ENCODE results near the gene SERINC2. TPM values are rescaled to one million over a fixed set of nuclear protein-coding genes. Genes with fewer than 3 reads are reported as not detected.

Gene SERINC2
- total RNA-seq, 1 experiment from 2014 or later: 14.0 TPM

GRCh38 chr1:31371121-31371959 lies 41.7 kb upstream of the SERINC2 start:
- TF ChIP-seq POLR2AphosphoS5 (IDR thresholded peaks at IDR 0.05; ENCODE audit: low read depth, low read length) (no peak), REST (IDR thresholded peaks at IDR 0.05; ENCODE audit: insufficient read depth in 1 of 2, low read depth in 2 of 2, low read length in 1 of 2) (no peak), TCF7L2 (IDR thresholded peaks at IDR 0.05; ENCODE audit: low read depth, low read length) (no peak), SIN3A (IDR thresholded peaks at IDR 0.05; ENCODE audit: borderline replicate concordance, insufficient read depth, low read depth, low read length) (no peak)
- TF ChIP-seq, protein P1, sequence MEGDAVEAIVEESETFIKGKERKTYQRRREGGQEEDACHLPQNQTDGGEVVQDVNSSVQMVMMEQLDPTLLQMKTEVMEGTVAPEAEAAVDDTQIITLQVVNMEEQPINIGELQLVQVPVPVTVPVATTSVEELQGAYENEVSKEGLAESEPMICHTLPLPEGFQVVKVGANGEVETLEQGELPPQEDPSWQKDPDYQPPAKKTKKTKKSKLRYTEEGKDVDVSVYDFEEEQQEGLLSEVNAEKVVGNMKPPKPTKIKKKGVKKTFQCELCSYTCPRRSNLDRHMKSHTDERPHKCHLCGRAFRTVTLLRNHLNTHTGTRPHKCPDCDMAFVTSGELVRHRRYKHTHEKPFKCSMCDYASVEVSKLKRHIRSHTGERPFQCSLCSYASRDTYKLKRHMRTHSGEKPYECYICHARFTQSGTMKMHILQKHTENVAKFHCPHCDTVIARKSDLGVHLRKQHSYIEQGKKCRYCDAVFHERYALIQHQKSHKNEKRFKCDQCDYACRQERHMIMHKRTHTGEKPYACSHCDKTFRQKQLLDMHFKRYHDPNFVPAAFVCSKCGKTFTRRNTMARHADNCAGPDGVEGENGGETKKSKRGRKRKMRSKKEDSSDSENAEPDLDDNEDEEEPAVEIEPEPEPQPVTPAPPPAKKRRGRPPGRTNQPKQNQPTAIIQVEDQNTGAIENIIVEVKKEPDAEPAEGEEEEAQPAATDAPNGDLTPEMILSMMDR (IDR thresholded peaks at IDR 0.05): no peak
- Histone ChIP-seq H3K4me3 (ENCODE audit: low read depth in 2 of 2, low read length in 2 of 2) (no peak overlapping the region), H3K27me3 (ENCODE audit: control insufficient read depth, insufficient read depth, low read length) (no peaks in the 10 kb centered on the region), H3K9me3 (ENCODE audit: control insufficient read depth, insufficient read depth, low read depth, low read length) (no peaks in the 10 kb centered on the region), H3K27ac (ENCODE audit: low read length) (no peak overlapping the region), H3K4me1 (ENCODE audit: control insufficient read depth, insufficient read depth, low read length) (no peaks in the 10 kb centered on the region), H3K36me3 (ENCODE audit: control insufficient read depth, insufficient read depth, low read length) (no peaks in the 10 kb centered on the region)
- no TSS peak for BruUV-seq (replicated peaks)
- in situ Hi-C loops (cut with HindIII; ENCODE audit: low pct_unique_long_range_greater_than_20kb, low sequenced_read_pairs) (no loop called here), intact Hi-C loops (cut with micrococcal nuclease; ENCODE audit: unreplicated experiment) (no loop called here)
- ATAC-seq (no peak), DNase-seq (ENCODE audit: low read depth, low spot score) (no peak)
- ChIA-PET POLR2A (no interaction called here), CTCF (no interaction called here)

DNA sequence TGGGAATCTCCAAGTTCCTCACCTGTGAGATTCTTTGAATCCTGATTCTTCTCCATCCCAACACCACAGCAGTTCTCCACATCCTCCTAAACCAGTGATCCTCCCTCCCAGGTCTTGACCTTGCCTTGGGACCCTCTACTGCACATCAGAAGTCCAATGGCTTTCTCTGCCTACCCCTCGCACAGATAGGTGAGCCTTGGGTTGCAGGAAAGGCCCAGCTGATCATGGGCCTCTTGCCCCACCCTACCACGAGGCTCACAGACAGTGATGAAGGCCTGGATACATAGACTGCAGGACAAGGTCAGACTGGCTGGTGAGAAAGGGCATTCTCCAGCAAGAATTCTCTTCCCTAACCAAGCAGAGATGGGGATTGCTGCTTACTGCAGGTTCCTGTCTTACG lies 41.0 kb upstream of the SERINC2 start:
- H3K27me3 ChIP-seq (ENCODE audit: control insufficient read depth, insufficient read depth, low read length): no peaks in the 10 kb centered on the region
- DNase-seq (ENCODE audit: low read depth, low spot score) (no peak), ATAC-seq (no peak)
- in situ Hi-C loops (cut with HindIII; ENCODE audit: low pct_unique_long_range_greater_than_20kb, low sequenced_read_pairs) (no loop called here), intact Hi-C loops (cut with micrococcal nuclease; ENCODE audit: unreplicated experiment) (no loop called here)
- POLR2A ChIA-PET: no interaction called here
- CTCF ChIA-PET: no interaction called here
- TF ChIP-seq POLR2AphosphoS5 (IDR thresholded peaks at IDR 0.05; ENCODE audit: low read depth, low read length) (no peak), TCF7L2 (IDR thresholded peaks at IDR 0.05; ENCODE audit: low read depth, low read length) (no peak), SIN3A (IDR thresholded peaks at IDR 0.05; ENCODE audit: borderline replicate concordance, insufficient read depth, low read depth, low read length) (no peak), REST (IDR thresholded peaks at IDR 0.05; ENCODE audit: insufficient read depth in 1 of 2, low read depth in 2 of 2, low read length in 1 of 2) (no peak)
- TF ChIP-seq, protein P1 (IDR thresholded peaks at IDR 0.05): no peak
- H3K9me3 ChIP-seq (ENCODE audit: control insufficient read depth, insufficient read depth, low read depth, low read length): no peaks in the 10 kb centered on the region
- BruUV-seq (replicated peaks): no TSS peak
- H3K27ac ChIP-seq (ENCODE audit: low read length): no peak overlapping the region
- H3K36me3 ChIP-seq (ENCODE audit: control insufficient read depth, insufficient read depth, low read length): no peaks in the 10 kb centered on the region
- no peaks in the 10 kb centered on the region for H3K4me1 ChIP-seq (ENCODE audit: control insufficient read depth, insufficient read depth, low read length)
- no peak overlapping the region for H3K4me3 ChIP-seq (ENCODE audit: low read depth in 2 of 2, low read length in 2 of 2)

Measured in Panc1 (cell line).